ENCODE measurements around the gene VASH1. TPM values are rescaled to one million over a fixed set of nuclear protein-coding genes. Genes with fewer than 3 reads are reported as not detected.
"Not testable (repeated sequence)": the region's sequence is repeated elsewhere in the genome, so short reads cannot be mapped to it uniquely, and the experiment has no call there.

Gene VASH1
- total RNA-seq, 3 donors from 2014 or later: 5.6 to 7.8 (median 5.8) TPM

DNA sequence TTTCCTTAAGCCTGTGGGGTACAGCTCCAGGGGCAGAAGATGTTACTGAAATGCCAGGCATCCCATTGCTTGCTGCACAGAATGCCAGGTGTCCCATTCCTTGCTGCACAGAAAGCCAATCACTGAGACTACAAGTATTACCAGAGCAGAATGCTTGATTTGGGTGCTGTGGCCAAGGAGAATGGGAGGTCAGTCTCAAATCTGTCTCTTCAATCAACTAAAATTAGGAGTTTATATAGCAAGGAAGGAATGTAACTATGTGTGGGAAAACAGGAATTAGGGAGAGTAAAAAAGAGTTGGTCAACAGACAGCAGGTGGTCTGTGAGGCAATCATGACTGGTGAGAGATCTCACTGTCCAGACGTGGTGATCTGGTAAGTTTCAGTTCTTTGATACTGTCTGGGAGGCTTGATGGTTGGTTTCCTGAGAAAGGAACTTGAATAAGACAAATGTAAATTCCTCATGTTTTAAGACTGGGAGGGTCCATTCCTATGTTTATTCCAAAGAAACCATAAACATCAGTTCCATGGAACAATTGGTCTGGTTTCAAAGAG is 31.2 kb upstream of the VASH1 start:
- H3K27ac ChIP-seq: no peak overlapping the region
- DNase-seq (ENCODE audit: low spot score in 2 of 2): no peak
- no peaks in the 10 kb centered on the region for H3K4me1 ChIP-seq
- H3K9me3 ChIP-seq: no peaks in the 10 kb centered on the region
- no peak overlapping the region for H3K4me3 ChIP-seq
- intact Hi-C loops (cut with DNase I; ENCODE audit: low total_unique reads): no loop called here
- TF ChIP-seq POLR2AphosphoS5 (IDR thresholded peaks at IDR 0.05): no peak
- TF ChIP-seq POLR2A (IDR thresholded peaks at IDR 0.05): no peak
- TF ChIP-seq, protein P1, sequence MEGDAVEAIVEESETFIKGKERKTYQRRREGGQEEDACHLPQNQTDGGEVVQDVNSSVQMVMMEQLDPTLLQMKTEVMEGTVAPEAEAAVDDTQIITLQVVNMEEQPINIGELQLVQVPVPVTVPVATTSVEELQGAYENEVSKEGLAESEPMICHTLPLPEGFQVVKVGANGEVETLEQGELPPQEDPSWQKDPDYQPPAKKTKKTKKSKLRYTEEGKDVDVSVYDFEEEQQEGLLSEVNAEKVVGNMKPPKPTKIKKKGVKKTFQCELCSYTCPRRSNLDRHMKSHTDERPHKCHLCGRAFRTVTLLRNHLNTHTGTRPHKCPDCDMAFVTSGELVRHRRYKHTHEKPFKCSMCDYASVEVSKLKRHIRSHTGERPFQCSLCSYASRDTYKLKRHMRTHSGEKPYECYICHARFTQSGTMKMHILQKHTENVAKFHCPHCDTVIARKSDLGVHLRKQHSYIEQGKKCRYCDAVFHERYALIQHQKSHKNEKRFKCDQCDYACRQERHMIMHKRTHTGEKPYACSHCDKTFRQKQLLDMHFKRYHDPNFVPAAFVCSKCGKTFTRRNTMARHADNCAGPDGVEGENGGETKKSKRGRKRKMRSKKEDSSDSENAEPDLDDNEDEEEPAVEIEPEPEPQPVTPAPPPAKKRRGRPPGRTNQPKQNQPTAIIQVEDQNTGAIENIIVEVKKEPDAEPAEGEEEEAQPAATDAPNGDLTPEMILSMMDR (IDR thresholded peaks at IDR 0.05): no peak
- H3K36me3 ChIP-seq: no peaks in the 10 kb centered on the region
- H3K27me3 ChIP-seq: no peaks in the 10 kb centered on the region

DNA sequence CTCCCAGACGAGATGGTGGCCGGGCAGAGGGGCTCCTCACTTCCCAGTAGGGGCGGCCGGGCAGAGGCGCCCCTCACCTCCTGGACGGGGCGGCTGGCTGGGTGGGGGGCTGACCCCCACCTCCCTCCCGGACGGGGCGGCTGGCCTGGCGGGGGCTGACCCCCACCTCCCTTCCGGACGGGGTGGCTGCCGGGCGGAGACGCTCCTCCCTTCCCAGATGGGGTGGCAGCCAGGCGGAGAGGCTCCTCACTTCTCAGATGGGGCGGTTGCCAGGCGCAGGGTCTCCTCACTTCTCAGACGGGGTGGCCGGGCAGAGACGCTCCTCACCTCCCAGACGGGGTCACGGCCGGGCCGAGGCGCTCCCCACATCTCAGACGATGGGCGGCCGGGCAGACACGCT is 26.8 kb upstream of the VASH1 start:
- H3K27me3 ChIP-seq; H3K4me1 ChIP-seq; DNase-seq (ENCODE audit: low spot score in 2 of 2); H3K27ac ChIP-seq; intact Hi-C loops (cut with DNase I; ENCODE audit: low total_unique reads); H3K9me3 ChIP-seq; H3K4me3 ChIP-seq; H3K36me3 ChIP-seq: not testable (repeated sequence)

DNA sequence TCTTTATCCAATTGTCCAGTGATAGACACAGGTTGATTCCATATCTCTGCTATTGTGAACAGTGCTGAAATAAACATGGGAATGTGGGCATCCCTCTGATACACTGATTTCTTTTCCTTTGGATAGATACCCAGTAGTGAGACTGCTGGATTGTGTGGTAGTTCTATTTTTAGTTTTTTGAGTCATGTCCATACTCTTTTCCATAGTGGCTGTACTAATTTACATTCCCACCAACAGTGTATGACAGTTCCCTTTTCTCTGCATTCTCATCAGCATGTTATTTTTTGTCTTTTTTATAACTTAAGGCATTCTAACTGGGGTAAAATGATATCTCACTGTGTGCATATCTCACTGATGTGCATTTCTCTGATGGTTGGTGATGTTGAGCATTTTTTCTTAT is 24.8 kb upstream of the VASH1 start:
- H3K4me3 ChIP-seq: no peak overlapping the region
- no peaks in the 10 kb centered on the region for H3K4me1 ChIP-seq
- H3K27me3 ChIP-seq: no peaks in the 10 kb centered on the region
- TF ChIP-seq POLR2A (IDR thresholded peaks at IDR 0.05) (no peak), POLR2AphosphoS5 (IDR thresholded peaks at IDR 0.05) (no peak)
- TF ChIP-seq, protein P1 (IDR thresholded peaks at IDR 0.05): no peak
- intact Hi-C loops (cut with DNase I; ENCODE audit: low total_unique reads): no loop called here
- H3K36me3 ChIP-seq: no peaks in the 10 kb centered on the region
- peaks cover 12 to 18% of the 10 kb centered on the region in 2 donors for H3K9me3 ChIP-seq
- DNase-seq (ENCODE audit: low spot score in 2 of 2): no peak
- H3K27ac ChIP-seq: no peak overlapping the region

DNA sequence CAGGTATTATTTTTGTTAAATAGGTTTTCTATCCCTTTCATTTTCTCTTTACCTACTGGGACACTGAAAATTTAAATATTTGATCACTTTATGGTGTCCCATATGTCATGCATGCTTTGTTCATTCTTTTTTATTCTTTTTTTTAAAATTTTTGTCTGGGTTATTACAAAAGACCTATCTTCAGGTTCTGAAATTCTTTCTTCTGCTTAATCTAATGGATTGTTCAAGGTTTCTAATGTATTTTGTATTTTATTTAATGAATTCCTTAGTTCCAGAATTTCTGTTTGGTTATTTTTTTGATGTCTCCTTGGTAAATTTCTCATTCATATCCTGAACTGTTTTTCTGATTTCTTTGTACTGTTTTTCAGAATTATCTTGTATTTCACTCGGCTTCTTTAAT is 20.2 kb upstream of the VASH1 start:
- Histone ChIP-seq H3K27ac (no peak overlapping the region), H3K4me1 (no peaks in the 10 kb centered on the region), H3K9me3 (peaks cover 12 to 18% of the 10 kb centered on the region in 2 donors), H3K27me3 (no peaks in the 10 kb centered on the region), H3K4me3 (no peak overlapping the region), H3K36me3 (no peaks in the 10 kb centered on the region)
- TF ChIP-seq, protein P1 (IDR thresholded peaks at IDR 0.05): no peak
- no peak for TF ChIP-seq POLR2A (IDR thresholded peaks at IDR 0.05)
- TF ChIP-seq POLR2AphosphoS5 (IDR thresholded peaks at IDR 0.05): no peak
- no peak for DNase-seq (ENCODE audit: low spot score in 2 of 2)
- intact Hi-C loops (cut with DNase I; ENCODE audit: low total_unique reads): no loop called here

DNA sequence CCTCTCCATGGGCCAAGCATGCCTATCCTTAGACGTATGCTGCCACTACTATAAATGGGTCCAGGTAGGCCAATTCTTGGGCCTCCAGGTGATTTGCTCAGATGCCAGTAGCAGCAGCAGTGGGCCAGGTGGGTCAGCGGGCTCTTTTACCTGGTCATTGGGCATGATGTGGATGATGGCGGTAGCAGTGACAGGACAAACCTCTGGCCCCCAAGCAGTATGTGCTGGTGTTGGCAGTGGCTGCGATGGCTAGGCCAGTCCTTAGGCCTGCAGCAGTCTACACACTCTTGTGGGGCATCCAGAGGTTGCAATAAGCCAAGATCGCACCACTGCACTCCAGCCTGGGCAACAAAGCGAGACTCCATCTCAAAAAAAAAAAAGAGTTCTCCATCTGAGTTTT is 19.1 kb upstream of the VASH1 start:
- H3K9me3 ChIP-seq: peaks cover 12 to 16% of the 10 kb centered on the region in 2 donors
- no peaks in the 10 kb centered on the region for H3K27me3 ChIP-seq
- TF ChIP-seq POLR2AphosphoS5 (IDR thresholded peaks at IDR 0.05) (no peak), POLR2A (IDR thresholded peaks at IDR 0.05) (no peak)
- TF ChIP-seq, protein P1 (IDR thresholded peaks at IDR 0.05): no peak
- intact Hi-C loops (cut with DNase I; ENCODE audit: low total_unique reads): no loop called here
- DNase-seq (ENCODE audit: low spot score in 2 of 2): no peak
- H3K36me3 ChIP-seq: no peaks in the 10 kb centered on the region
- no peak overlapping the region for H3K4me3 ChIP-seq
- H3K4me1 ChIP-seq: no peaks in the 10 kb centered on the region
- no peak overlapping the region for H3K27ac ChIP-seq

DNA sequence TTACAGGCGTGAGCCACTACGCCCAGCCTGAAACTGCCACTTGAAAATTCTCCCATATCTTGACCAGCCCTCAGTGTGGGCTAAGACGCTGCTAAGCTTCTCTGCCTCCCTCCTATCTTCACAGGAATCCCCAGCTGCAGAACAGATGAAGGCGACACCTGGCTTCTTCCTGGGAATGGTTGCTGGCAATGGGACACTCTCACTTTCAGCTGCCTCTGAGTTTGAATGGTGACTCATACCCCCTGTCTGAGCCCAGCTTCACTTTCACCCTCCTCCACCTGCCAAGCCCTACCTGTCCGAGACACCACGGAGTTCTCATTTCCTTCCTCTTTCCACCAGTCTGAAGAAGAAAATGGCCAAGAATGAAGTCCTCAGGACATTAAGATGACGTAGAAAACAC is 18.3 kb upstream of the VASH1 start:
- TF ChIP-seq POLR2AphosphoS5 (IDR thresholded peaks at IDR 0.05) (no peak), POLR2A (IDR thresholded peaks at IDR 0.05) (no peak)
- TF ChIP-seq, protein P1 (IDR thresholded peaks at IDR 0.05): no peak
- Histone ChIP-seq H3K9me3 (peaks cover 10 to 12% of the 10 kb centered on the region in 2 donors), H3K4me3 (no peak overlapping the region), H3K27me3 (no peaks in the 10 kb centered on the region), H3K36me3 (no peaks in the 10 kb centered on the region), H3K4me1 (no peaks in the 10 kb centered on the region), H3K27ac (no peak overlapping the region)
- intact Hi-C loops (cut with DNase I; ENCODE audit: low total_unique reads): no loop called here
- no peak for DNase-seq (ENCODE audit: low spot score in 2 of 2)

Data from breast epithelium (tissue), 4 donors.